Stimulated activated CD4-positive, alpha-beta T cell treated with anti-CD3 and anti-CD28 coated beads, TNF-alpha, amount 100 ng/mL, for 48 hours (primary cell): ENCODE data around the gene LHX4.

Experiments
- DNase-seq, 3 donors: peaks; one replicate each; pipeline ENCODE4 v3.0.0-alpha.2; 2020; ENCODE audit warnings: low read depth in 3 of 3

The LHX4 gene

DNA sequence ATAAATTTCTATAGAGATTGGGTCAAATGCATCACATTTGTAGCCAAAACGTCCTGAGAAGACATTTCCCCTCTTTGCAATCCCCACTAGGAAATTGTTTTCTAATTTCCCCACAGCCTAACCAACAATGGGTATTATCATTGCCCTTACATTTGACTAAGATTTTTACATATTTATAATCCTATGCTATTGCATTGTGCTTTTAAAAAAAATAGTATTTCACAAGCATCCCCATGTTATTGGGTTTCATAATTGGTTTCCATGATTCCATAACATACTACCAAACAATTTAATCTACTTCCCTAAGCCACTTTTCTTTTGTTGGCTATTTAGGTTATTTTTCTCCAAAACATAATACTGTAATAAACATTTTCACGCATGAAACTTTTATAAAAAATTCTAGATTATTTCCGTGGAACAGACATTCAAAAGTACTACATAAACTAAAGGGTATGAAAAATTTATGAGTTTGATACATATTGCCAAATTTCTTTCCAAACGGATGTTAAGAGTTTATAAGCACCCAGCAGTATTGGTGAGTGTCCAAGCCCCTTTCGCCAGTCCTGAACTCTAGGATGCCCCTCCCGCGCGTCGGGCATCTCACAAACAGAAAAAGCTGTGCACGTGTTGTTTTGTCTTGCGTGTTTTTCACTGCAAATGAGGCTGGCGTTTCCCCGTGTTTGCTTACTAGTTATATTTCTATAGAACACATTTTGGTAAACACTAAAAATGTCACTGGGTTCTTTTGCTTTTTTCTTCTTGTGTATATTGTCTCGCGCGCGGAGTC lies 2.0 kb upstream of the LHX4 start:
- no peak for DNase-seq

- DNase-seq, result no peak
Measured at GRCh38 chr1:180228648-180229482, 1.2 kb upstream of the LHX4 start.

DNA sequence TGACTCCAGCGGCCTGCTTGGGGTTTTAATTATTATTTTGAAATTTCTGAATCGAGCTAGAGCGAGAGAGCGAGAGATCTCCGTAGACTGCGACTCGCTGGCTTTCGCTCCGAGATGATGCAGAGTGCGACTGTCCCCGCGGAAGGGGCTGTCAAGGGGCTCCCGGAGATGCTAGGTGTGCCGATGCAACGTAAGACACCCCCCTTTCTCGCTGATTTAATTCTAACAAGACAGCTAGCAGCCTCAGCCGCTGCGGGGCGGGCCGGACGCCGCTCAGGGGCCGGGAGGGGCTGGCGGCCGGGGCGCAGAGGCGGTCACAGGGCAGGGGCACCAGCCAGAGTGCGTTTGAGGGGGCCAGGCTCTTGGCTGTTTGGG lies 339 bp downstream of the LHX4 start:
- DNase-seq, result no peak

DNA sequence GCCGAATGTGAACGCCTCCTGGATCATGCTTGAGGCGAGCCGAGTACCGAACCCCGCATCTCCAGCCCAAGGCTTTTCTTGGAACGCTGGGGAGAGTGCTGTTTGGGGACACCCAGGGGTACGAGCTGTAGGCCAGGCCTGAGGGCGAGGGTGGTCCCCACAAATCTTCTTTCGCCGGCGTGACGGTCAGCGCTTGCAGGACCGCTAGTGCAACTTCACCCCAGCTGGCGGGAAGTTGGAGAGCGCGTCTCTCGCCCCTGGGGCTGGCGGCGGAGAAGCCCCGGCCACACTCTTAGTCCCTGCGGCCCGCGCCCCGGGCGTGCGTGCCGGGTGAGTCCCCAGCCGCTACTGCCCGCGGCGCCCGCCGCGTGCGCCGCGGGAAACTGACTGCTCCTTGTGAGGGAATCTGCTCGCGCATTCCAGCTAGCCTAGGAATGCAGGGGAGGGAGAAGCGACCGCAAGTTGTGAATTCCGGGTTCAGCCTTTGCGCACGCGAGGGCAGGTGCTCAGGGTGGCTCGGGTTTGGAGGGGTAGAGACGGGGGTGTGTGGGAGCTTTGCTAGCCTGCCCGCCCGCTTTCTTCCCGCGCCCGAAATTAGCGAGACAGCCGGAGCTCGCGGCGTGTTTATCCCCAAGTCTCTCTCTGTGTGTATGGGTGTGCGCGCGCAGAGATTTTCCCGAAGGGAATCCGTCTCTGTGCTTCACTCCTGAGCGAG lies 884 bp downstream of the LHX4 start:
- no peak for DNase-seq

DNA sequence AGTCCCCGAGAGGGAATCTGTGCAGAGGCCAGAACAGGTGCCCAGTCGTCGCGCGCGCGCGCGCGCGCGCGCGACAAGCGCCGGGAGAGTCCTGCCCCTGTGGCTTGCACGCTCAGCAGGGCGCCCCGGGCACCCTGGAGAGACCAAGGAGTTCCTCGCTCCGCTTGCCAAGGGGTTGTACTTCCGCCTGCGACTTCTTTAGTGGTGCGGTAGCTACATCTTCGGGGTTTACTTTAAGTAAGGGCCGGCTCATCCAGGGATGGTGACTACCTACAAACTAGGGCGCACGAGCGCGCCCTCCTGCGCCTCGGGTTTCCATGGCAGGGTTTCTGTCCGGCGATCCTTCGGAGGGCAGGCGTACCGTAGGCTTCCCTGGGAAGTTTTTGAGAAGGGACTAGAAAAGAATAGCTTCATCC lies 1.4 kb downstream of the LHX4 start:
- DNase-seq, result no peak

DNA sequence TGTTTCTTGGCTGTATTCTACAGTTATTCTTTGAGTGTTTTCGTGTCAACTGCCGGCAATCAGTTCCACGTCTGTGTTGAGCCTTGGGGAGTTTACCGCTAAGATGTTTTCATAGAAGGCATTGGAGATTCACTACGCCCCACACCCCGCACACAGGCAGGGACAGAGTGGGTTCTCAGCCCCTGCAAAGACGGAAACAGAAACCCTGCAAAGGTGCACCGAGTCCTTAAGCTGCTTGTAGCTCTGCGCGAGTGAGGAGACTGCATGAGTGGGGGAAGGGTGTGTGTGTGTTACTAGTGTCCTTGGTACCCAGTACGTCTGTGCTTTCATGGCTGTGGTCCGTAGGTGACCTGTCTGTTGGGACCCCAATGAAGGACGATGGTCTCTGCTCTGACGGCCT lies 1.9 kb downstream of the LHX4 start:
- no peak for DNase-seq

GRCh38 chr1:180232521-180233043 lies 2.5 kb downstream of the LHX4 start:
- no peak for DNase-seq

DNA sequence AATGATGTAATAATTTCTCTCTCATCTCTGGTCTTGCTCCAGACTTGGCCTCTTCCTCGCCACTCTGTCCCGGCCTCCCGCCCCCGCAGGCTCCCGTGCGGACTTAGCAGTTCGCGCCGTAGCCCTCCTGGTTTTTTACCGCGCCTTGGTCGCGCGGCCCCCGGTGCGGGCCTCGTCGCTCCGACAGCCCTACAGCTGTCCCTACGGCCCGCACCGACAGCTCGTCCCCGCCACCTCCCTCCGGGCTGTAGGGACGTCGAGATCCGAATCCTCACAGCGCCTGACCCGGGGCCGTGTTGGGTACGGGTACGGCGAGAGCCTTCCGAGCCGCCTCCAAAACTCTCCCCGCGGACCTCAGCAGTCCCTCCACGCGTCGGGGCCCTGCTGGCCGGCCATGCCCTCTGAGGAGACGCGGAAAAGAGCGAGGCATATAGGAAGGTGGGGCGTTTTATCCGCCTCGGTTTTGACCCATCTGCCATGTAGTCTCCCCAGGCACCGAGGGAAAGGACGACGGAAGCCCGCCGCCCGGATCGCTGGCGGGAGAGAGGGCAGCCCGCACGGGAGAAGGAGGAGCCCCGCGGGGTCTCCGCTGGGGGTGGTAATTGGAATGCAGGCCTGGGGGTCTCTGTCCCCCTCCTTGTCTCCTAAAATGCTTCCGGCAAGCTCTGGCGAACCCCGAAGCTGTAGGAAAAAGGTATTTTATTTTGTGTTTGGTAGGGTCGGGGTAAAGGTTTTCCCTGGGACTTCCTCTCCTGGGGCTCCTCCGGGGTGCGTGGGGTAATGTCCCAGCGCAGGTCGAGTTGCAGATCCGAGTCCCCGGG lies 3.3 kb downstream of the LHX4 start:
- DNase-seq, result no peak

DNA sequence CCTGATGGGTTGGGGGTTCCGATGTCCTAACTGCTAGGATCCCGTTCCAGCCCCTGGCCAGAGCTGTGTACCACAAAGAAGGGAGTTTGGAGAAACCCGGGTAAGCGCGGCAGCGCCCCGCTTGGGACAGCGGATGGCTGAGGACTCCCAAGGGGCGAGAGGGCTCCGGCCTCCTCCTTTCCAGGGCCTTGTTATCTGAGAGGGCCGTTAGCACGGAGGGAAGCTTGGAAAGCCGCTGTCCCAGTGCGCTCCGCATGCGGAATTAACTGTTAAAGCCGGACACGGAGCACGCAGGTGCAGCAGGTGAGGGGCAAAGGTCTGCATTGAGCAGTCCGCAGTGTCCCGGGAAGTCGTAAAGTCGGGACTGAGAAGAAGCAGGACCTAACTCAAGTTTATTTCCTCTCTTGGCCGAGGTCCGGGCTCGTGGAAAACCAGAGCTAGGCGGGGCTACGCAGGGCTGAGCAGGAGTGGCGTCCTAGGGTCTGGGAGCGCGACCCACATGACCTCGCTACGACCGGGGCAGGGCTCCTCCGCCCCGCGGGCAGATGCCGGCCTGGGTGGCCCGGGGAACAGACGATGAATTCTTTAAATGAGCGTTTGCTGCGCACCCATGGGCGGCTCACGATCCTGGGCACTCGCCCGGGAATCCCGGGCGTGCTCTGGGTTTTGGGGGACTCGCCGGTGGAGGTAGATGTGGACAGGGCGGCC lies 4.5 kb downstream of the LHX4 start:
- no peak for DNase-seq

DNA sequence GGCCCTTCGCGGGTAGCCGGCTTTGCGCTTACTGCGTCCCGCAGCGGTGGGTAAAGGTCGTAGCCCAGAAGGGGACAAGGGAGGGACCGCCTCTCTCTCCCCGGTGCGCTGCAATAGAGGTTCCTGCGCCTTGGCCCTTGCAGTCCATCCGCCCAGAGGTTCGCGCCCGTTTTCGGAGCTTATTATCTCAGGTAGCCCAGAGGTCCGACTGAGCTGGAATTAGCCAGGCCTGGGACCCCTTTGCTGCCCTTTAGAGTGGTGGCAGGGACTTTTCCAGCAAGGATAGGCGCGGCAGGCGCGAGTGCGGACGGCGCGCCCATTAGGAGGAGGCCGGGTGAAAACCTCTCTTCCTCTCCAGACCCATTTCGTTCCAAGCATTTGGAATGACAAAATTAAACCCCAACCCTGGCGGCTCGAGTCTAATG lies 5.0 kb downstream of the LHX4 start:
- no peak for DNase-seq

DNA sequence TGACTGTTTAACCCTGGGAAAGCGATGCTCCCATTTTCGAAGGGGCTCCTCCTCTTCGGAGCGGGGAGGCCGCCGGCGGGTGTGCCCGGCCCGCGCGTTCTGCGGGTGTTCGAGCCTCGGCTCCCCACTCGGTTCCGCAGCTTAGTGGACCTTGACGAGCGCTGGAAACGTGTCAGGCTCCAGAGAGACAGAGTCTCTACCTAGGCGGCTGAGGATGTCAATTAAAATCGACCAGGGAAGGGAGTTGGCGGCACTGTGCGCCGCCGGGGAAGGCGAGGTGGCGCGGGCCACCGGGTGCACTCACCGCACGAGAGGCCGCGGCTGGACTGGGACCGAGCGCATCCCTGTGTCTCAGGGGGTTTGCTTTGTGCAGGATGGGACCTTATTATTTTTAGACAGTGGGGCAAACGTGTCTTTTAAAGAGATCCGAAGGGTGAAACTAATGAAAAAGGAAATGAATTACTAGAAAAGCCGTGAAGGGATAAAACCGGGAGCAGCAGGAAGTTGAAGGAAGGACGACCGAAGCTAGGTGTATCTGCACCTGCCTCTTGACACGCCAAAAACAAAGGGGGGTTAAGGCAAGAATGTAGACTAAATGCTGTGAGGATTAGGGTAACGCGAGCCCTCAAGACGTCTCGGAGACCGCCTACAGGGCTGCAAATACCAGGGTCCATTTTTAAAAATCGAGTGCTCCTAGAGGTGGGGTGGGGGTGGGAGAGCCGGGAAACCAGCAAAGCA lies 5.6 kb downstream of the LHX4 start:
- DNase-seq, result no peak

DNA sequence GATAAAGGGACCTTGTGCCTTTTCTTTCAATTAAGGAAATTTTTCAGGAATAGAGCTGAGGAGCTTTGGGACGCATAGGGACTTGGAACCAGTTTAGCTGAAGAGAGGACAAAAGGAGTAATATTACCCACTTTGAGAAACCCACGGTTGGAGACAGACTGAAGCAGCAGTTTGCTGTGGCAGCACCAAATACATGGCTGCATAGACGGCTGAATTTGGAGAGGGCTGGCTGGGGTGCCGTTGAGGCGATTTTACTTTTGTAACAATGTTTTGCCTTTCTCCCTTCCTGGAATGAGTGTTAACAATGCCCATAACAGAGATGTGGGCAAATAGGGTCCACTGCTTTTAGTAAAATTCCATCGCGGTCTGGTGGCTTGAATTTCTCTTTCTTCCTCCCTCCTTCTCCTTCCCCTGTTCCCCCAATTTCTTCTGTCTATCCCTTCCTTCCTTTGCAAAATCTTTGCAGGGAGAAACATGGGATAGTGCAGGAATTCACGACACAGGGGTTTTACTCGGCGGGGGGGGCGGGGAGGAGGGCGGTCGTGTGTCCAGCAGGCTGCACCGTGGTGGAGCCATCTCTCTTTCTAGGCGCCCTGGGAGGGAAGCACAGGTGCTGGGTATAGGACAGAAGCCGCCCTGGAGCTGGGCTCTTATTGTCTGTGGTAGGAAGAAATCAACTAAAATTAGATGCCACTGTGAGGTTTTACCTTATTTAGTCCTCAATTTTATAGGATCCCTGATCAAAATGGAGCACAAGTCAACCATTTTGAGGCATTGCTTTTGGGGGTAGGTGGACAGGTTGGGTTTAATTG lies 6.8 kb downstream of the LHX4 start:
- no peak for DNase-seq

GRCh38 chr1:180237869-180238476 lies 7.9 kb downstream of the LHX4 start:
- no peak for DNase-seq

DNA sequence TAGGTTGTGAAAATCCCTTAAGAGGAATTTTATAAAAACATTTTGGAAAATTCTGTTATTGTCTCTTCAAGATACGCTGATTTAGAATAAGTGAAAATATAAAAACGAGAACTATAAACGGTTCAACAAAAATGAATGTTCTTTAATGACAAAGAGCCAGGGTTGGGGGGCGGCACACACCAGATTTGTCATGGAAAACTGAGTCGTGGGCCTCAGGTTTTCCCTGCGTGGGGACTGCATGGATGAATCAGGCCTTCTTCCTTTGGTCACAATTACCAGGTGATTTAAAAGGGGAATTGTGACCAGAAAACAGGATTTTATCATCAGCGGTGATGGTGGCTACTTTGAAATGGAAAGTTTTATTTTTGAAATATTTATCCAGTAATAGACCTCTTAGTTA lies 8.6 kb downstream of the LHX4 start:
- DNase-seq, result no peak

GRCh38 chr1:180239145-180240096 lies 9.4 kb downstream of the LHX4 start:
- no peak for DNase-seq

- no peak for DNase-seq
Measured at GRCh38 chr1:180241716-180242544, 11.9 kb downstream of the LHX4 start.
